T47D (cell line): ENCODE measurements around the gene SCG3.

Experiments used
- DNase-seq, 2 experiments: peaks; one replicate each; pipeline versions ENCODE4 v3.0.0 to v3.0.0-alpha.2; 2011 to 2012; ENCODE audit warnings: low read depth in 1 of 2, low spot score in 1 of 2
- JUND ChIP-seq: IDR thresholded peaks from 2 replicates; pipeline ENCODE4 v1.6.1; 2012; ENCODE audit warnings: low read depth
- in situ Hi-C: cut with HindIII; loops from 2 replicates; pipeline ENCODE4 v1.10.0; 2016; ENCODE audit warnings: low sequenced_read_pairs, low pct_unique_long_range_greater_than_20kb

SCG3 gene

DNA sequence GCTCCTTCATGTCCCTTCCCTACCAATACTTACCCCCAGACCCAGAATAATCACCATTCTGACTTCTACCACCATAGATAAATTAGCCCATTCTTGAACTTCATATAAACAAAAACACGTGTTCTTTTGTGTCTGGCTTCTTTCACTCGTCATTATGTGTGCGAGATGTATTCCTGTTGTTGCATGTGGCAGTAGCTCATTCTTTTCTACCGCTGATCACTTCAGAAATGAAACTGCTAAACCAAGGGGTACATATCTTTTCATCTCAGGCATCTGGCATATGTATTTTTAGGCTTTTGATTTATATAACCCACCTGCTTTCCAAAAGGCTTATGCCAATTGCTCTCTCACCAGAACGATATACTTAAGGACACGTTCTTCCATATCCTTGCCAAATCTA lies 13.8 kb upstream of the SCG3 start:
- no peak for DNase-seq
- in situ Hi-C loops = no loop called here
- no peak for TF ChIP-seq JUND

- in situ Hi-C loops = no loop called here
- TF ChIP-seq JUND = no peak
- no peak for DNase-seq
Measured at GRCh38 chr15:51668446-51668845, 12.9 kb upstream of the SCG3 start.

- no peak for DNase-seq
- in situ Hi-C loops = no loop called here
- no peak for TF ChIP-seq JUND
Measured at GRCh38 chr15:51669381-51669780, 11.9 kb upstream of the SCG3 start.

GRCh38 chr15:51672155-51672687 lies 9.1 kb upstream of the SCG3 start:
- no peak for TF ChIP-seq JUND
- no peak for DNase-seq
- in situ Hi-C loops = no loop called here

- DNase-seq = no peak
- in situ Hi-C loops = no loop called here
- TF ChIP-seq JUND = no peak
Measured at GRCh38 chr15:51672913-51673857, 8.1 kb upstream of the SCG3 start.

DNA sequence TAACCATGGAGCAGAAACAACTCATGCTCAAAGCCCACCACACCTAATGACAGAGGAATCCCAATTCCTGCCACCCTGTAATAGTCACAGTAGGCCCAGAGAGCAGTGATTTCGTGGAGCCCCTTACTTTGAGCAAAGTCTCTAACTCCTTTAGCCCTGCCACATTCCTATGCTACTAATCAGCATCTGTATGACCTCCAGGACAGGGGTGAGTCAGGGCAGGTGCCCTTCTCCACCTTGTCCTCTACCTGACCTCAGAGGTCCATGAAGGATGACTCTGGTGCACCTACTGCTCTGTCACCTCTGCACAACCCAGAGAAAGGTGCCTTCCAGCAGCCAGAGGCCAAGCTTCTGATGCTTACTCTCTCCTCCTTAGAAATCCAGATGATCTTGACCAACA lies 6.1 kb upstream of the SCG3 start:
- in situ Hi-C loops = no loop called here
- DNase-seq = no peak
- TF ChIP-seq JUND = no peak

GRCh38 chr15:51677021-51677420 lies 4.3 kb upstream of the SCG3 start:
- no peak for DNase-seq

DNA sequence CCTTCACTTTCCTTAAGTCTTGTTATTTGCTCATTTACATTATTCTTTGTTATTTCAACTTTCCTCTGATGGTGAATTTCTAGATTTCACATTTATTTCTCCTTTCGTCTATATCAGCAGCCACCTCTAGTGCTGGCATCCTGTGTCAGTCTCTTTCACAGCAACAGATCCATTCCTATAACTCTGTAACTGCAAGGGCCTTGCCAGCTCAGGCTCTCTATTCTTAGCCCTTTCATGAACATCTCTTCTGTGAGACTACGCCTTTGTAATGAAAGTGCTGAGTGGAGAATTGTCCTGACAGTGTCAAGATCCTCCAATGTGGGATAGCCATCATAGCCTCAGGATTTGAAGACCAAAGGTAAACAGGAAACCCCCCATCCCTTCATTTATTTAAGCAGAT lies 3.9 kb upstream of the SCG3 start:
- DNase-seq = no peak
- TF ChIP-seq JUND = no peak
- in situ Hi-C loops = no loop called here

More at GRCh38 chr15:51677021-51677420, 4.3 kb upstream of the SCG3 start:
- in situ Hi-C loops = no loop called here
- no peak for TF ChIP-seq JUND

DNA sequence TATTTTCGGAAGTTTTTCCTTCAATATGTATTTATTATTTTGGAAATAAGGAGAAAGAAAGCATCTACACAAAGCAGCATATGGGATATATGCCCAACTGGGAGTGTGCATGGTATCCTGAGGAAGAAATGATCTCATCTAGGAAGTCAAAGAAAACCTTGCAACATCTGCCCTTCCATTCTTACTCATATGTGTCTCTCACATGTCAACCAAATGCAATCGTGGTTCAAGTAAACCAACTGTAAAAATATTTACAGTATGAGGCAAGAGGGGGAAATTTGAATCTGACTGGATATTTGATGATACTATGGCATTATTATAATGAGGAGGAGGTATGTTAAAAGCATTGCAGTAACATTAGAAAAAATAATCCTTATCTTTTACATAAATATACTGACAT lies 3.2 kb upstream of the SCG3 start:
- in situ Hi-C loops = no loop called here
- TF ChIP-seq JUND = no peak
- DNase-seq = no peak

DNA sequence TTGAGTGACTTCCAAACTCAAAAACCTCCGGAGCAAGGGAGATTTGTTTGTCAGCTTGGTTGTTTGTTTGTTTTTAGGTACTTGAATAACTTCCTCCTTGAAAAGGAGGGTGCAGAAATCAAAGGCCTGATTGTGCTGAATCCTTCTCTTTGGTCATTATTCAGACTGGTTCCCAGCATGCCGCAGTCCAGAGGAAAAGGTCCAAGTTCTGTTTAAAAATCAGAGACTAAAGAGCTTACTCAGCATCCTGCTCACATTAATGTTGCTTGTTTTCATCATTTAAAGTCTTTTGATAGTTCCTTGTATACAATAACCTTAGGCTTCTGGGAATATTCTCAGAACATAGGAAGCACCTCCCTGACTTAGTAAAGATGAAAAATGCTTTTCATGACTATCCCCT lies 982 bp upstream of the SCG3 start:
- TF ChIP-seq JUND = no peak
- no peak for DNase-seq
- in situ Hi-C loops = no loop called here

- in situ Hi-C loops = no loop called here
- no peak for DNase-seq
- no peak for TF ChIP-seq JUND
Measured at GRCh38 chr15:51687565-51687964, 6.3 kb downstream of the SCG3 start.

DNA sequence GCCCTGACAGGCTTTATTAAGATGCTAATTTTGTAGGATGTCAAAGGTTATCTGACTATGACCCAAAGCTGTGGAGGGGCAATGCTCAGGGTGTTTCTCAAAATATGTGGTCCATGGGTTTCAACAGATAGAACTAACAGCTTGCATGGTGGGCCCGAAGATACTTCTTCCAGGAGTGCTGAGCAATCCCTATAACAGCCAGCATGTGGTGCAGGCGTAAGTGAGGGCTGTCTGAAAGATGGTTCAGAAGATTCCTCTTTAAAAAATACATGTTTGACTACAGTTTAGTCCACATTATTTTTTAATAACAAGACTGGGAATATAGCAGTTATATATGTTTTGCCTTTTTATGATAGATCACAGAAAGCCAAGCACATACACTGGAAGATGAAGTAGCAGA lies 7.6 kb downstream of the SCG3 start:
- no peak for TF ChIP-seq JUND
- in situ Hi-C loops = no loop called here

GRCh38 chr15:51692154-51692553 lies 10.9 kb downstream of the SCG3 start:
- no peak for TF ChIP-seq JUND
- in situ Hi-C loops = no loop called here
- DNase-seq = no peak

More for the DNA sequence above, 7.6 kb downstream of the SCG3 start:
- no peak for DNase-seq
